HCT116 (cell line): ENCODE measurements around the gene NPDC1. TPM values are rescaled to one million over a fixed set of nuclear protein-coding genes. Genes with fewer than 3 reads are reported as not detected.

Experiments used
- ATAC-seq: fragments of 200-7000 bp; cut with Tn5 transposase; 2 replicates; pipeline ENCODE4 v1.9.1; 2020; ENCODE audit warnings: mild to moderate bottlenecking, moderate library complexity
- BruUV-seq: library from RNA; stranded (reverse); fragments of 400-500 nt; replicated peaks from 2 replicates; lab custom pipeline; 2021; lab: Mats Ljungman, UMichigan
- CTCF ChIA-PET: fragments of 300-600 bp; sonication (Branson Sonifier 250); formaldehyde crosslinking; loops from one replicate; lab custom pipeline; 2021; ENCODE audit warnings: antibody characterized with exemption; lab: Charles Lee
- POLR2A ChIA-PET: fragments of 300-600, 350-600 bp; sonication (Branson Sonifier 250); formaldehyde crosslinking; loops from one replicate; lab custom pipeline; 2021; ENCODE audit warnings: antibody characterized with exemption; lab: Charles Lee
- RAD21 ChIA-PET, 2 experiments: fragments of 300-600 bp; sonication (Branson Sonifier 250); formaldehyde crosslinking; loops; one replicate each; lab custom pipeline; 2023; ENCODE audit warnings: low total read pairs in 2 of 2; ENCODE audit not compliant: uncharacterized antibody in 2 of 2, unreplicated experiment in 2 of 2, low non-redundant PET in 1 of 2; lab: Charles Lee
- DNase-seq: peaks from one replicate; pipeline ENCODE4 v3.0.0-alpha.2; 2010; ENCODE audit warnings: low read depth, low spot score
- H2AFZ ChIP-seq: fragments of 200-600 bp; shearing (Covaris generic), sonication (generic); 2 replicates; pipeline ENCODE4 v1.6.1; 2017; ENCODE audit warnings: low read depth, mixed run types, mixed read lengths, antibody characterized with exemption, low read length; ENCODE audit not compliant: poor library complexity, severe bottlenecking
- H3K27ac ChIP-seq: 2 replicates; pipeline ENCODE4 v1.5.1; 2012; ENCODE audit warnings: low read depth, low read length
- H3K27me3 ChIP-seq: fragments of 200-600 bp; sonication (generic); 2 replicates; pipeline ENCODE4 v1.6.1; 2016; ENCODE audit warnings: mixed run types, low read length, mixed read lengths; ENCODE audit not compliant: insufficient read depth
- H3K36me3 ChIP-seq, 2 experiments: fragments of 200-500 bp in 1 of 2; fragments of 200-600 bp in 1 of 2; sonication (Bioruptor generic) in 1 of 2; sonication (generic) in 1 of 2; 2 replicates each; pipeline versions ENCODE4 v1.5.1 to v1.6.1; 2014 to 2016; ENCODE audit warnings: low read length in 2 of 2, inconsistent platforms in 1 of 2, mixed read lengths in 1 of 2, mixed run types in 1 of 2; ENCODE audit not compliant: insufficient read depth in 2 of 2, control insufficient read depth in 1 of 2
- H3K4me1 ChIP-seq, 2 experiments: fragments of 200-600 bp in 1 of 2; sonication (generic) in 1 of 2; 2 replicates each; pipeline versions ENCODE4 v1.5.1 to v1.6.1; 2012 to 2017; ENCODE audit warnings: low read length in 2 of 2, inconsistent platforms in 1 of 2, mild to moderate bottlenecking in 1 of 2, mixed read lengths in 1 of 2, mixed run types in 1 of 2, moderate library complexity in 1 of 2; ENCODE audit not compliant: insufficient read depth in 2 of 2, control insufficient read depth in 1 of 2
- H3K4me2 ChIP-seq: fragments of 200-600 bp; sonication (generic); 2 replicates; pipeline ENCODE4 v1.6.1; 2017; ENCODE audit warnings: mixed run types, low read length, mixed read lengths
- H3K4me3 ChIP-seq, 2 experiments: fragments of 200-600 bp in 1 of 2; sonication (generic) in 1 of 2; replicated peaks in 1 of 2; 2 replicates each; pipeline ENCODE4 v1.5.1; 2011 to 2016; ENCODE audit warnings: low read length in 2 of 2, control low read depth in 1 of 2, low read depth in 1 of 2, mild to moderate bottlenecking in 1 of 2, mixed read lengths in 1 of 2, mixed run types in 1 of 2
- H3K79me2 ChIP-seq: fragments of 200-600 bp; sonication (generic); 2 replicates; pipeline ENCODE4 v1.6.1; 2017; ENCODE audit warnings: mild to moderate bottlenecking, mixed run types, low read length, moderate library complexity, mixed read lengths; ENCODE audit not compliant: insufficient read depth
- H3K9ac ChIP-seq: fragments of 200-600 bp; sonication (generic); 2 replicates; pipeline ENCODE4 v1.6.1; 2016; ENCODE audit warnings: low read length, mixed read lengths
- H3K9me2 ChIP-seq: fragments of 200-600 bp; sonication (generic), shearing (Covaris generic); 2 replicates; pipeline ENCODE4 v1.6.1; 2017; ENCODE audit warnings: mixed run types, mild to moderate bottlenecking, moderate library complexity; ENCODE audit not compliant: insufficient read depth
- H3K9me3 ChIP-seq, 2 experiments: fragments of 200-500 bp in 1 of 2; fragments of 200-600 bp in 1 of 2; sonication (Bioruptor generic) in 1 of 2; sonication (generic) in 1 of 2; 2 replicates each; pipeline ENCODE4 v1.6.1; 2014 to 2017; ENCODE audit warnings: low read length in 2 of 2, mixed read lengths in 2 of 2, inconsistent platforms in 1 of 2, low read depth in 1 of 2, mild to moderate bottlenecking in 1 of 2, mixed run types in 1 of 2, moderate library complexity in 1 of 2; ENCODE audit not compliant: control insufficient read depth in 1 of 2, insufficient read depth in 1 of 2
- H4K20me1 ChIP-seq: fragments of 200-600 bp; sonication (generic), shearing (Covaris generic); 2 replicates; pipeline ENCODE4 v1.6.1; 2017; ENCODE audit warnings: mixed run types, mild to moderate bottlenecking, moderate library complexity; ENCODE audit not compliant: insufficient read depth
- CBX3 ChIP-seq: IDR thresholded peaks from 2 replicates; pipeline ENCODE4 v1.6.1; 2012; ENCODE audit warnings: low read depth
- CEBPB ChIP-seq: IDR thresholded peaks from 2 replicates; pipeline ENCODE4 v1.6.1; 2012; ENCODE audit warnings: low read depth
- CTCF ChIP-seq, 3 experiments: fragments of 200-600 bp in 1 of 3; sonication (generic) in 1 of 3; IDR thresholded peaks in 2 of 3; conservative IDR thresholded peaks in 1 of 3; 2 replicates each; pipeline ENCODE4 v1.5.1; 2012 to 2017; ENCODE audit warnings: low read depth in 2 of 3, low read length in 2 of 3, antibody characterized with exemption in 1 of 3, borderline replicate concordance in 1 of 3, control low read depth in 1 of 3, mild to moderate bottlenecking in 1 of 3, mixed read lengths in 1 of 3, mixed run types in 1 of 3, moderate library complexity in 1 of 3; ENCODE audit not compliant: insufficient read depth in 1 of 3
- ELF1 ChIP-seq: IDR thresholded peaks from 2 replicates; pipeline ENCODE4 v1.6.1; 2012; ENCODE audit warnings: low read depth, borderline replicate concordance
- EZH2 ChIP-seq: fragments of 200-600 bp; sonication (generic); IDR thresholded peaks from 2 replicates; pipeline ENCODE4 v1.6.1; 2017; ENCODE audit warnings: antibody characterized with exemption, mixed run types
- EZH2phosphoT487 ChIP-seq: fragments of 200-600 bp; IDR thresholded peaks from 2 replicates; pipeline ENCODE4 v1.6.1; 2018; ENCODE audit warnings: antibody characterized with exemption, borderline replicate concordance
- FOSL1 ChIP-seq: IDR thresholded peaks from 2 replicates; pipeline ENCODE4 v1.6.1; 2012; ENCODE audit warnings: low read depth
- JUND ChIP-seq: IDR thresholded peaks from 2 replicates; pipeline ENCODE4 v1.6.1; 2012
- MAX ChIP-seq: IDR thresholded peaks from 2 replicates; pipeline ENCODE4 v1.6.1; 2012
- RAD21 ChIP-seq: IDR thresholded peaks from 2 replicates; pipeline ENCODE4 v1.6.1; 2012; ENCODE audit warnings: low read depth, mild to moderate bottlenecking
- SIN3A ChIP-seq: IDR thresholded peaks from 2 replicates; pipeline ENCODE4 v1.6.1; 2012; ENCODE audit warnings: low read depth
- SP1 ChIP-seq: IDR thresholded peaks from 2 replicates; pipeline ENCODE4 v1.6.1; 2012; ENCODE audit warnings: low read depth
- ZFX ChIP-seq: fragments of 450-650 bp; IDR thresholded peaks from 2 replicates; pipeline ENCODE4 v1.6.1; 2017
- ZNF274 ChIP-seq: fragments of 200-500 bp; sonication (Bioruptor generic); IDR thresholded peaks from 2 replicates; pipeline ENCODE4 v1.6.1; 2014; ENCODE audit warnings: mild to moderate bottlenecking, low read depth, low read length, inconsistent platforms
- intact Hi-C: fragments of 100-400 bp; cut with micrococcal nuclease; formaldehyde crosslinking; loops from 2 replicates; pipeline ENCODE4 v1.10.0; 2022
- total RNA-seq: library from RNA; stranded (reverse); gene quantifications from one replicate; pipeline ENCODE4 v1.2.1, GENCODE V29; 2021; ENCODE audit not compliant: unreplicated experiment
- TF ChIP-seq, protein P1 (sequence below): IDR thresholded peaks from 2 replicates; pipeline ENCODE4 v1.6.1; 2012; ENCODE audit warnings: low read depth
- TF ChIP-seq, protein P2 (sequence below): IDR thresholded peaks from 2 replicates; pipeline ENCODE4 v1.6.1; 2011; ENCODE audit warnings: mild to moderate bottlenecking, low read length, moderate library complexity; ENCODE audit not compliant: insufficient replicate concordance; ENCODE audit errors: extremely low read depth

Gene NPDC1
- total RNA-seq, 1 experiment from 2014 or later = 98.8 TPM

- Histone ChIP-seq H3K9ac (no peak overlapping the region), H3K27me3 (no peaks in the 10 kb centered on the region), H3K9me2 (no peaks in the 10 kb centered on the region), H2AFZ (no peak overlapping the region), H3K4me1 (peaks cover 9 to 20% of the 10 kb centered on the region in 2 experiments; a peak in 3 of 4 replicates), H3K4me2 (no peak overlapping the region), H3K27ac (no peak overlapping the region; the same call in 1 of the 2 replicates), H3K9me3 (no peaks in the 10 kb centered on the region), H4K20me1 (no peaks in the 10 kb centered on the region), H3K79me2 (no peaks in the 10 kb centered on the region), H3K4me3 (no peak overlapping the region), H3K36me3 (peaks cover 3 to 7% of the 10 kb centered on the region in 2 experiments; a peak in 2 of 4 replicates)
- CTCF ChIA-PET = interaction anchor here (0.6 to 4.0 kb wide), 22 partner anchors 9 to 252 kb away, joined by 3 to 109 read pairs (median 6); partner anchors contain the start of genes AJM1, MAN1B1, NPDC1 and SAPCD2
- POLR2A ChIA-PET = interaction anchor here (1.4 kb wide), 1 partner anchor 88 kb away, joined by 9 read pairs; no protein-coding TSS in a partner anchor
- BruUV-seq = no TSS peak
- RAD21 ChIA-PET = interaction anchor here (1.5 to 1.9 kb wide), 2 partner anchors 88 kb away, joined by 21 to 25 read pairs; no protein-coding TSS in a partner anchor
- TF ChIP-seq EZH2phosphoT487 (no peak), SP1 (no peak), ZNF274 (no peak), RAD21 (no peak), JUND (no peak), ZFX (no peak), ELF1 (no peak), SIN3A (no peak), CBX3 (no peak), CTCF (IDR thresholded peaks at IDR 0.05 in 2 of 3, conservative IDR thresholded peaks at IDR 0.05 in 1 of 3; ENCODE audit: borderline replicate concordance in 1 of 3, insufficient read depth in 1 of 3, low read depth in 2 of 3, low read length in 2 of 3) (no peak), FOSL1 (no peak), EZH2 (no peak), CEBPB (no peak), MAX (no peak)
- TF ChIP-seq, protein P1, sequence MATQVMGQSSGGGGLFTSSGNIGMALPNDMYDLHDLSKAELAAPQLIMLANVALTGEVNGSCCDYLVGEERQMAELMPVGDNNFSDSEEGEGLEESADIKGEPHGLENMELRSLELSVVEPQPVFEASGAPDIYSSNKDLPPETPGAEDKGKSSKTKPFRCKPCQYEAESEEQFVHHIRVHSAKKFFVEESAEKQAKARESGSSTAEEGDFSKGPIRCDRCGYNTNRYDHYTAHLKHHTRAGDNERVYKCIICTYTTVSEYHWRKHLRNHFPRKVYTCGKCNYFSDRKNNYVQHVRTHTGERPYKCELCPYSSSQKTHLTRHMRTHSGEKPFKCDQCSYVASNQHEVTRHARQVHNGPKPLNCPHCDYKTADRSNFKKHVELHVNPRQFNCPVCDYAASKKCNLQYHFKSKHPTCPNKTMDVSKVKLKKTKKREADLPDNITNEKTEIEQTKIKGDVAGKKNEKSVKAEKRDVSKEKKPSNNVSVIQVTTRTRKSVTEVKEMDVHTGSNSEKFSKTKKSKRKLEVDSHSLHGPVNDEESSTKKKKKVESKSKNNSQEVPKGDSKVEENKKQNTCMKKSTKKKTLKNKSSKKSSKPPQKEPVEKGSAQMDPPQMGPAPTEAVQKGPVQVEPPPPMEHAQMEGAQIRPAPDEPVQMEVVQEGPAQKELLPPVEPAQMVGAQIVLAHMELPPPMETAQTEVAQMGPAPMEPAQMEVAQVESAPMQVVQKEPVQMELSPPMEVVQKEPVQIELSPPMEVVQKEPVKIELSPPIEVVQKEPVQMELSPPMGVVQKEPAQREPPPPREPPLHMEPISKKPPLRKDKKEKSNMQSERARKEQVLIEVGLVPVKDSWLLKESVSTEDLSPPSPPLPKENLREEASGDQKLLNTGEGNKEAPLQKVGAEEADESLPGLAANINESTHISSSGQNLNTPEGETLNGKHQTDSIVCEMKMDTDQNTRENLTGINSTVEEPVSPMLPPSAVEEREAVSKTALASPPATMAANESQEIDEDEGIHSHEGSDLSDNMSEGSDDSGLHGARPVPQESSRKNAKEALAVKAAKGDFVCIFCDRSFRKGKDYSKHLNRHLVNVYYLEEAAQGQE = no peak
- TF ChIP-seq, protein P2, sequence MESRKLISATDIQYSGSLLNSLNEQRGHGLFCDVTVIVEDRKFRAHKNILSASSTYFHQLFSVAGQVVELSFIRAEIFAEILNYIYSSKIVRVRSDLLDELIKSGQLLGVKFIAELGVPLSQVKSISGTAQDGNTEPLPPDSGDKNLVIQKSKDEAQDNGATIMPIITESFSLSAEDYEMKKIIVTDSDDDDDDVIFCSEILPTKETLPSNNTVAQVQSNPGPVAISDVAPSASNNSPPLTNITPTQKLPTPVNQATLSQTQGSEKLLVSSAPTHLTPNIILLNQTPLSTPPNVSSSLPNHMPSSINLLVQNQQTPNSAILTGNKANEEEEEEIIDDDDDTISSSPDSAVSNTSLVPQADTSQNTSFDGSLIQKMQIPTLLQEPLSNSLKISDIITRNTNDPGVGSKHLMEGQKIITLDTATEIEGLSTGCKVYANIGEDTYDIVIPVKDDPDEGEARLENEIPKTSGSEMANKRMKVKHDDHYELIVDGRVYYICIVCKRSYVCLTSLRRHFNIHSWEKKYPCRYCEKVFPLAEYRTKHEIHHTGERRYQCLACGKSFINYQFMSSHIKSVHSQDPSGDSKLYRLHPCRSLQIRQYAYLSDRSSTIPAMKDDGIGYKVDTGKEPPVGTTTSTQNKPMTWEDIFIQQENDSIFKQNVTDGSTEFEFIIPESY = no peak
- intact Hi-C loops = loop anchor here (1.0 to 5.0 kb wide), 3 partner anchors 88 to 249 kb away; partner anchors contain the start of gene AJM1
- DNase-seq = no peak
- no peak for ATAC-seq
Measured at GRCh38 chr9:137035937-137036336, 10.0 kb downstream of the NPDC1 start.
